ENCODE measurements around the gene WDPCP.
"Not testable (repeated sequence)": the region's sequence is repeated elsewhere in the genome, so short reads cannot be mapped to it uniquely, and the experiment has no call there.

DNA sequence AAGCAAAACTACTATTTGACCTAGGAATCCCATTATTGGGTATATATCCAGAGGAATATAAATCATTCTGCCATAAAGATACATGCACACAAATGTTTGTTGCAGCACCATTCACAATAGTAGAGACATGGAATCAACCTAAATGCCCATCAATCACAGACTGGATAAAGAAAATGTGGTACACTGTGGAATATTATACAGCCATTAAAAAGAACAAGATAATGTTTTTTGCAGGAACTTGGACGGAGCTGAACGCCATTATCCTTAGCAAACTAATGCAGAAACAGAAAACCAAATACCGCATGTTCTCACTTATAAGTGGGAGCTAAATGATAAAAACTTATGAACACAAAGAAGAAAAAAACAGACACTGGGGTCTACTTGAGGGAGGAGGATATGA lies 185.4 kb downstream of the WDPCP start:
- not testable (repeated sequence) for TF ChIP-seq POLR2A (IDR thresholded peaks at IDR 0.05; ENCODE audit: extremely low read depth, insufficient read length); MYC (IDR thresholded peaks at IDR 0.05; ENCODE audit: low read depth, low read length)
- TF ChIP-seq, protein P1, sequence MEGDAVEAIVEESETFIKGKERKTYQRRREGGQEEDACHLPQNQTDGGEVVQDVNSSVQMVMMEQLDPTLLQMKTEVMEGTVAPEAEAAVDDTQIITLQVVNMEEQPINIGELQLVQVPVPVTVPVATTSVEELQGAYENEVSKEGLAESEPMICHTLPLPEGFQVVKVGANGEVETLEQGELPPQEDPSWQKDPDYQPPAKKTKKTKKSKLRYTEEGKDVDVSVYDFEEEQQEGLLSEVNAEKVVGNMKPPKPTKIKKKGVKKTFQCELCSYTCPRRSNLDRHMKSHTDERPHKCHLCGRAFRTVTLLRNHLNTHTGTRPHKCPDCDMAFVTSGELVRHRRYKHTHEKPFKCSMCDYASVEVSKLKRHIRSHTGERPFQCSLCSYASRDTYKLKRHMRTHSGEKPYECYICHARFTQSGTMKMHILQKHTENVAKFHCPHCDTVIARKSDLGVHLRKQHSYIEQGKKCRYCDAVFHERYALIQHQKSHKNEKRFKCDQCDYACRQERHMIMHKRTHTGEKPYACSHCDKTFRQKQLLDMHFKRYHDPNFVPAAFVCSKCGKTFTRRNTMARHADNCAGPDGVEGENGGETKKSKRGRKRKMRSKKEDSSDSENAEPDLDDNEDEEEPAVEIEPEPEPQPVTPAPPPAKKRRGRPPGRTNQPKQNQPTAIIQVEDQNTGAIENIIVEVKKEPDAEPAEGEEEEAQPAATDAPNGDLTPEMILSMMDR (IDR thresholded peaks at IDR 0.05; ENCODE audit: low read depth, low read length) = not testable (repeated sequence)

Data from NB4 (cell line).